Stimulated activated naive CD4-positive, alpha-beta T cell (primary cell): ENCODE measurements around the gene BTBD10.
"Not testable (repeated sequence)": the region's sequence is repeated elsewhere in the genome, so short reads cannot be mapped to it uniquely, and the experiment has no call there.

ENCODE experiments used
- DNase-seq, 6 experiments: peaks; one replicate each; lab custom pipeline; 2025; lab: John Stamatoyannopoulos, UW

Gene BTBD10

DNA sequence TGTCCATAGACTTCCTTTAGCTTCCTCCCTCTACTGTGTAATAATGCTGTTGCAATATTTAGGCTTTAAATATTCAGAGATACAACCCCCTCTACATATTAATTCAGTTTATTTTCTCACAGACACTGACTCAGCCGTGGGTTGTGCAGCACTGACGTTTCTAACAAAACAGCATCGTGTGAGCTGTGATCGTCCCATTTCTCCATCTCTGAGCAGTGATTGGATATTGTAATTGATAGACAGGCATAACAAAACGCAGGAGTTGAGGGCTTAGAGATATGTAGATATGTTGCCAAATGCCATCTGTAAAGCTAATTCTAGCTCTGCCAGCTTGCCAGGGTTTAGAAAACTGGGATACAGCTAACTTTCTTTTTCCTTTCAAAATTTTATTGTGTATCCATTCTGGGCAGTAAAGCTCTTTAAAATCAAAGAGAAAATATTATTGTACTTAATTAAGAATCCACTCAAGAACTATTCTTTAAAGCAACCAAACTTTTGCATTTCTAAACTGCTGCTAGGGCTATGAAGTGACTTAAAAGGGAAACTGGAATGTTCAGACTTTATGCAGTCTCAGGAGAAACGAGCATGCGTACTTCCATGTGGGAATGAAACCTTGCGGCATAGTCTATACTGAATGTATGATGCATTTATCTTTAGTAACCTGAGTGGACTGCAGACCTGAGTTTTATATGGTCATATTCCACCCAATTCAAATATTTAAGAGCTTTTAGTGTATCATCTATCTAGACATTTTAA, 22.7 kb downstream of the BTBD10 start:
- DNase-seq: no peak

DNA sequence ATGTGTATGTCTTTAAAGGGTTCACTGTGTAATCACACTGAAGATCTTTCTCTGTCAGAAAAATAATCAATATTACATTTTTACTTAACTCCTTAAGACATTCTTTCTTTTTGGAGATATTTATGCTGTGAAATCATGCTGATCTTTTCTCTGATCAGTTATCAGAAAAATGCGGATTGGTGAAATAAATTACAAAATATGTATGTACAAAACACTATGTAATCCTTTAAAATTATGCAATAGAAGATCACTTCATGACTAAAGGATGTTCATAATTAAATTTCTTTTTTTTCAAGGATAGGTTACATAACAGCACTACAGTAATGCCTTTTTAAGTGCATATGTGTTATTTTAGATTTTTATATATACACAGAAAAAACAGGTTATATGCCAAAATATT, 24.7 kb downstream of the BTBD10 start:
- DNase-seq: no peak

DNA sequence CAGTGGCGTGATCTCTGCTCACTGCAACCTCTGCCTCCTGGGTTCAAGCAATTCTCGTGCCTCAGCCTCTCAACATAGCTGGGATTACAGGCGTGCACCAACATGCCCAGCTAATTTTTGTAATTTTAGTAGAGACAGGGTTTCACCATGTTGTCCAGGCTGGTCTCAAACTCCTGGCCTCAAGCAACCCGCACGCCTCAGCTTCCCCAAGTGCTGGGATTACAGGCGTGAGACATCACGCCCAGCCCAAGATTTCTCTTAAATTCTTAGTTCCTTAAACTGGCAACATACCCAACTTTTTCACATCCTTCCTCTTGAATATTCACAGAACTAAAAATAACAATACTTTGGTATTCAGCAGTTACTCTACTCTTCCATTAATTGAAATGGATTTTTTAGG, 26.2 kb downstream of the BTBD10 start:
- not testable (repeated sequence) for DNase-seq

DNA sequence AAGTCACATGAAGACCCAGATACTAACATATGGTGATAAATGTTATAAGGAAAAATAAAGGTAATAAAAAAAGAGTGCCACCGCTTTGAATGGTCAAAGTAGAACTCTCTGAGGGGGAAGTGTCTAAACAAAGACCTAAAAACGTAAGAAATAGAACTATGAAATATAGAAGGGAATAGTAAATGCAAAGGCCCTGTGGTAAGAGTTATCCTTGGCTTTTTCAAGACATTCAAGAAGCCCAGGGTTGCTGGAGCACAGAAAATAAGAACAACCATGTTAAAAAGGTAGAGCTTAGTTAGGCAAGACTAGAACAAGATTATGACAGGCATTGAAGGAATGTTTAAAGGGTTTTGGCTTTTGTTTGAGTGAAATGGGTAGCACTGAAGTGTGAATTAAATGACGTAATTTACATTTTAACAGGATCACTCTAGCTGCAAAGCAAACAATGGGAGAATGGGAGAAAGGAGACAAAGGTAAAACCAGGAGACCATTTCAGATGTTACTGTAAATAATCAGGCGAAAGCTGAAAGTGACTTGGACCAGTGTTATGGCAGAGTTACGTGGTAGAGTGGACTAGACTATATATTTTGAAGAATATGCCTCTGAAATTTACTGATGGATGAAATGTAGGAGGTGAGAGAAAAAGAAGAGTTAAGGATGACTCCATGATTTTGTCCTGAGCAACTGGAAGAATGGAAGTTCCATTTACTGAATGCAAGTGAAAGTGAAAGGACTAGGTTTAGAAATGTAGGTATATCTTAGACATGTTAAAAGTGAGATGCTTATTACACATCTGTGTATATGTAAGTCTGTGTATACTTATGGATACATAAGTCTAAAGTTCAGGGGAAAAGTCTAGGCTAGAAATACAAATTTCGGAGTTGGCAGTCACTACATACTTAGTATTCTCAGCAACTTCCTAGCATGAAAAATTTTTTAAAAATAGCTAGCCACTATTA, 28.5 kb downstream of the BTBD10 start:
- DNase-seq: no peak

DNA sequence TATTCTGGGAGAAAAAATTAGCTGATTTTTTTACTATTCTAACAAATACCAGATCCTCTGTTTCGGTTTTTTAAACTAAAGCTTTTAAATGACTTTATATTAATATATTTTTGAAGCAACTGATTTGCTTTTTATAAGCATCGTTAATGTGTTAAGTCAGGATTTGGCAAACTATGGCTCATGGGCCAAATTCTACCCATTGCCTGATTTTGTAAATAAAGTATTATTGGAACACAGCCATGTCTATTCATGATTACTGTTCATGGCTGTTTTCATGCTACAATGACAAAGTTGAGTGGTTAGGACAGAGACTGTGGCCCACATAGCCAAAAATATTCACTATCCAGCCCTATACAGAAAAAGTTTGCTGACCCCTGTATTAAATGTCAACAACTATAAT, 29.6 kb downstream of the BTBD10 start:
- DNase-seq: no peak

DNA sequence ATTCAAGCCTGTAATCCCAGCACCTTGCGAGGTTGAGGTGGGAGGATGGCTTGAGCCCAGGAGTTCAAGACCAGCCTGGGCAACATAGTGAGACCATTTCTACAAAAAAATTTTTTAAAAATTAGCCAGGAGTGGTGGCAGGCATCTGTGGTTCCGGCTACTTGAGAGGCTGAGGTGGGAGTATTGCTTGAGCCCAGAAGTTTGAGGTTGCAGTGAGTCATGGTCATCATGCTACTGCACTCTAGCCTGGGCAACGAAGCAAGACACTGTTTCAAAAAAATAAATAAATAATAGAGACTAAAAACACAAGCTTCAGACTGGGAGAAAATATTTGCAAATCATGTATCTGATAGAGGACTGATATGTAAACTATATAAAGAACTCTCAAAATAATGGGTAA, 33.2 kb downstream of the BTBD10 start:
- DNase-seq: no peak

DNA sequence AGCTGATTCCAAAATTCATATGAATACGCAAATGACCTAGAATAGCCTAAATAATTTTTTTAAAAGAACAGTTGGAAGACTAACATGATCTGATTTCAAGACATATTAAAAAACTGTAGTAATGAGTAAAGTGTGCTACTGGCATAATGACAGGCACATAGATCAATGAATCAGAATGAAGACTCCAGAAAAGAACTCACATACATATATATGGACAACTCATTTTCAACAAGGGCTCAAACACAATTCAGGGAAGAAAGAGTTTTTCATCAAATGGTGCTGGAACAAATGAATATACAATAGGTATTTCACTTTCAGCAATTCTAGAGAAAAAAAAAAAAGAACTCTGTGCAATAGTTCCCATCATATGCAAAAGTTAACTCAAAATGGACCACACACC, 33.7 kb downstream of the BTBD10 start:
- DNase-seq: no peak

DNA sequence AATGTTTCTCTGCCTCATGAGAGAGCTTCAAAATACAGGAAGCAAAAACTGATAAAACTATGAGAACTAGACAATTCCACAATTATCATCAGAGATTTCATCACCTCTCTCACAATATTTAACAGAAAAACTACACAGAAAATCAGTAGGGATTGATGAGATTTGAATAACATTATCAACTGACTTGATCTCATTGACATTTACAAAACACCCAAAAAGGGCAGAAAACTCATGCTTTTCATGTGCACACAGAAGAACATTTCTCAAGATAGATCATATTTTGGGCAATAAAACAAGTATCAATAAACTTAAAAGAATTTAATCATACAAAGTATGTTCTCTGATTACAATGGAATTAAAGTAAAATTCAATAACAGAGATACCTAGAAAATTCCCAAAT, 35.6 kb downstream of the BTBD10 start:
- no peak for DNase-seq

DNA sequence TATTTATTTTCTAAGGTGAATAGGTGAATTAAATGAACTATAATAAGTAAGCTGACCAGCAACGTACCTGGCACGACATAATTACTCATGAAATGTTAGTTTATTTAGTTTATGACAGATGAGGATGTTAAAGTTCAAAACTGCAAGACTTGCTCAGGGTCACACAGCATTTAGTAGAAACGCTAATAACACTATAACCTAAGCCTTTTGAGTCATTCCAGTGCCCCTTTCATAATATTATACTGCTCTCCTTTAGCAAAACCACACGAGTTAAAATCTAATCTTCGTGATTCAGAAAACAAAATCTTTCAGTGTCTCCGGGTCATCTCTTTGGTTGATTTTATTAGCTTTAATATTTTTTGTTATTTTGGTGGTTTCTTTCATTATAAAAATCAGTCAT, 39.6 kb downstream of the BTBD10 start:
- no peak for DNase-seq

DNA sequence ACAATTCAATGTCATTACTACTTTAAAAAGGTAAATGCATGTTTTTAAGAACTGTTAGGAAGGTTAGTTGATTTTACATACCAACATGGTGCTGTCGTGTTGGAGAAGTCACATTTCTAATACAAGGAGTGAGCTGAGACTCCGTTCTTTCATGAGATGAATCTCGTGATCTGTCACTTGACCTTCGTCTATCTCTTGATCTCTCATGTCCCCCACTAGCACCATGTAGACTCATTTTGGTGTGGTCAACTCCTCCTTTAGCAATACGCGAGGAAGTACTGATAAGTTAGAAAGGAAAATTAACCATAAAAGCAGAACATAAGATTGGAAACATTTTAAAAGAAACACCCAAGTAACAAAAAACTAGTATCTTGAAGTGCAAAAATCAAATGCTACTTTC, 41.5 kb downstream of the BTBD10 start:
- no peak for DNase-seq

DNA sequence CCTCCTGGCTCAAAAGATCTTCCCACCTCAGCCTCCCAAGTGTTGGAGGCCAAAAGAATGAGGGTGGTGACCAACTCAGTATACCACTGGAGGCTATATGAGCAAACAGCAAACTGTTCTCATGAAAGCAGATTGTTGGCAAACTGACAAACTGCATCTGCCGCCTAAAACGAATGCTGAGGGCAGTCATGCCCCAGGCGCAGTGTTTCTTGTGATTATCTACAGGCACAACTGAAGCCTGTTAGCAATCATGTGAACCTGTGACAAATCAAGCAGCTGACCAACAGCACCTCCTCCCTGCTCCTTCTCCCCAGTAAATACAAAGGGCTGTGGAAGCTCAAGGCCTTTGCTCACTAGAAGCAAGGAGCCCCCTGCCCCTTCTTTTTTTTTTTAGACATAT, 47.8 kb downstream of the BTBD10 start:
- DNase-seq: no peak

DNA sequence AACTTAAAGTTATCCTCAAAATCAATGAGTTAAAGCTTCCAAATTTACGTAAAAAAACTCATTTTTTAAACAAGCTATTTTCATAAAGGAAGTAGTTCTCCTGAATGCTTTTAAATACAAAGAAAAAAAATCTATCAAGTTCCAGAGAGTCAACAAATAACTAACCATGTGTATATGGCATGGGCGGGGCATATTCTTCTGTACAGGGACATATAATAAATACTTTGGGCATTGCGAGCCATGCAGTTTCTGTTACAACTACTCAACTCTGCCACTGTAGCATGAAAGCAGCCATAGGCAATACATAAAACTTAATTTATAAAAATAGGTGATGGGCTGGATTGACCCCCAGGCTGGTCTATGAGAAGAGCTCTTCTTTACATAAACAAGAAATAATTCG, 57.8 kb downstream of the BTBD10 start:
- no peak for DNase-seq

DNA sequence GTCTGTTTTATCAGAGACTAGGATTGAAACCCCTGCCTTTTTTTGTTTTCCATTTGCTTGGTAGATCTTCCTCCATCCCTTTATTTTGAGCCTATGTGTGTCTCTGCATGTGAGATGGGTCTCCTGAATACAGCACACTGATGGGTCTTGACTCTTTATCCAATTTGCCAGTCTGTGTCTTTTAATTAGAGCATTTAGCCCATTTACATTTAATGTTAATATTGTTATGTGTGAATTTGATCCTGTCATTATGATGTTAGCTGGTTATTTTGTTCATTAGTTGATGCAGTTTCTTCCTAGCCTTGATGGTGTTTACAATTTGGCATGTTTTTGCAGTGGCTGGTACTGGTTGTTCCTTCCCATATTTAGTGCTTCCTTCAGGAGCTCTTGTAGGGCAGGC, 64.7 kb downstream of the BTBD10 start:
- not testable (repeated sequence) for DNase-seq

DNA sequence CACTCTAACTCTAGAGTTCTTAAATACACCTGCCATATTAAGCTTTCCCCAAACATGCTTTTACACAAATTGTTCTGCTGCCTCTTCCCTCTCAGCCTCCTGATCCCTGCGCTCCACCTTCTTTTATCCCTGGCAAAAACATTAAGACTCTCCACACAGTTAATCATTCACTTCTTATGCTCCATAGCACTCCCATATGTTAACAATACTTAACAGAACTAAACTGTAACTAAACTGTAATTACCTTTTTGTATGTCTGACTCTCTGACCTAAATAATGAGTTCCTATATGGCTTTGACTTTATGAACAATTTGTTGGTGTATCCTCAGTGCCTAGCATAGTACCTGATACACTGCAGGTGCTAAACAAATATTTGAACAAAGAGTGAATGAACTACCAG, 71.8 kb downstream of the BTBD10 start:
- no peak for DNase-seq

DNA sequence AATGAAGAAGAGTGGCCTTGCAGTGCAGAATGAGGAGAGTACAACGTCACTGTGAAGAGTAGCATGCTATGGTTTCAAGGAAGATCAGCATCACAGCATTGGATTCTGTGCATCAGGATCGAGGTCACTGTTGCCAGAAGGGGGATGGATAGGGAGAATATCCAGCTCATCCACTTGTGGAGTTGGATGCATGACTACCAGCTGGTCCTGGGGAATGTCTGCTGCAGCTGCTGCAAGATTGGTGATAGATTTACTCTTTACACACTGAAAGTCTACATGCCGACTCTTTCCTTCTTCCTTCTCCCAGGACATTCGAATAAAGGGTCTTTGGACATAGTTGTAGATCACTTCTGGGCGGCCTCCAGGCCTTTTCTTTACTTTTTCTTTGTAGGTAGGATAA, 74.3 kb downstream of the BTBD10 start:
- no peak for DNase-seq

DNA sequence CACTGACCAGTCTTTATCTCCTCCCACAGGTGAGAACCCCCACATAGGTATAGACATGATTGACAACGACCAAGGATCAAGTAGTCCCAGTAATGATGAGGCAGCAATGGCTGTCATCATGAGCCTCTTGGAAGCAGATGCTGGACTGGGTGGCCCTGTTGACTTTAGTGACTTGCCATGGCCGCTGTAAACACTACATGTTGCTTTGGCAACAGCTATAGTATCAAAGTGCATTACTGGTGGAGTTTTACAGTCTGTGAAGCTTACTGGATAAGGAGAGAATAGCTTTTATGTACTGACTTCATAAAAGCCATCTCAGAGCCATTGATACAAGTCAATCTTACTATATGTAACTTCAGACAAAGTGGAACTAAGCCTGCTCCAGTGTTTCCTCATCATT, 76.5 kb downstream of the BTBD10 start:
- no peak for DNase-seq

DNA sequence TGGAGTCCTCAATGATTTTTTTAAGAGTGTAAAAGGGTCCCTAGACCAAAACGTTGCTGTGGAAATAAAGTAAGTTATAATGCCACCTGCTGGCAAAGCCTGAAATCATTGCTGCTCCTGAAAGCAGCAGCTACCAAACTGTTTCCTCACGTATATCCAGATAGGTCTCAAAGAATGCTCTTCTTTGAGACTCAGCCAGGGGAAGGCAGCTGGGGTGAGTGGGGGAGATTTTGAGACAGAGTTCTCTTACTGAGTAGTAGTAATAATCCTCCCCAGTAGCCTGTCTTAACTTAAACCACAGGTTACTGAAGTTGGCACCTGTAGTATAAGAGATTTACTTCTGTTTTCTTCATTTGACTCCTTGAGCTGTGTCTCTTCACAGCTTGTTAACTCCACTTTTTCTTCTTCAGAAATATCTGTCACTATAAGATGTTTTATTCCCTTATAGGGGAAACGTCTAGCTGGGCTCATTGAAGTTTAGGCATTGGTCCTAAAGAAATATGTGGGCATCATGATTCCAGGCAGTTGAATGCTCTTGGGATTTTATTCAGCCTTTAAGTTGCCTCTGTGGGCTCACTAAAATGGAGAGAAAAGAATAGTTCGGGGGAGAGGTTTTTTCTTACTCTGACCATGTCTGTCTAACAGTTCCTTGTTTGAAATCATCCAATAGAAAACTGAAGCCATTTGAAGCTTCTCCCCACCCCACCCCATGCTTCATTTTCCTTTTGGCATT, 77.9 kb downstream of the BTBD10 start:
- peak in 2 of 6 experiments; percentile 8 to 21 for DNase-seq

DNA sequence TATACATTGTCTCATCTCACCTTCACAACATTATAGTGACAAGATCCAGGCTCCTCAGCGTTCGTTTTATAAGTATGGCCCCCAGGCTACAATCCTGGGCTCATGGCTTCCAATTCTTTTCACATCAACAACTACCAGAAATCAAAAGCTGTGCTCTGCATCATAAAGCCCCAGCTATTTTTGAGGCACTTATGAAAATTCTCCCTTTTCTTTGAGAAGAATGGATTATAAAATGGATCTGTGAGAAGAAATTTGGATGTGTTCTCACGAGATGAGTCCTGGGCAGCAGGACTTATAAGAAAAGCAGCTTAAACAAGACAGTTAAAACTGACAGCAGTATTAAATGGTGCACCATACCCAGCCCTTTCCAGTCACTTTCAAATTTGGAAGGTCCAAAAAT, 80.3 kb downstream of the BTBD10 start:
- no peak for DNase-seq

DNA sequence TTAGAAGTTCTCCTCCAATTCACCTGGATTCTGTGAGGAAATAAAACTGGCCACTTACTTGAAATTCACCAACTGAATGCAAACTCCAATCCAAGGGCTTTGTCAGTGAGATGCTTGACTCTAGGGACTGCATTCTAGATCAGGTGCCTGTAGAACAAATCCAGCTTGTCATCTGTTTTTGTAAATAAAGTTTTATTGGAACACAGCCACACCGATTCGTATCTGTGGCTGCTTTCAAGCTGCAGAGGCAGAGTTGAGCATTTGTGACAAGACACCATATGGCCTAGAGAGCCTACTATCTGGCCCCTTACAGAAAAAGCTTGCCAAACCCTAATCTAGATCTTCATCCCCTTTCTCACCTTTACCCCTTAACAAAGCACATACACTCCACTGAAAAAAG, 82.3 kb downstream of the BTBD10 start:
- DNase-seq: no peak

DNA sequence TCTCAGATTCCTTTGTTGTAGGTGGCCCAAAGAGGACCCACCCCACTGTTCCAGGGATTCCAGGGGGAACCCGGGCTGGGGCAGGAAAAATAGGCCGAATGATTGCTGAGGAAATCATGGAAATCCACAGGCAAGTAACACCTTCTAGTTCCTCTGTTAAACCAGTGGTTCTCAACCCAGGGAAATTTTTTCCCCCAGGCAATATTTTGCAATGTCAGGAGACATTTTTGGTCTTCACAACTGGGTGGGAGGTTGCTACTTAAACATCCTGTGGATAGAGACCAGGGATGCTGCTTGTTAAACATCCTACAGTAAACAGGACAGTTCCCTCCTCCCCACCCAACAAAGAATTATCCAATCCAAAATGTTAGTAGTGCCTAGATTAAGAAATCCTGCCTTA, 84.7 kb downstream of the BTBD10 start:
- no peak for DNase-seq

DNA sequence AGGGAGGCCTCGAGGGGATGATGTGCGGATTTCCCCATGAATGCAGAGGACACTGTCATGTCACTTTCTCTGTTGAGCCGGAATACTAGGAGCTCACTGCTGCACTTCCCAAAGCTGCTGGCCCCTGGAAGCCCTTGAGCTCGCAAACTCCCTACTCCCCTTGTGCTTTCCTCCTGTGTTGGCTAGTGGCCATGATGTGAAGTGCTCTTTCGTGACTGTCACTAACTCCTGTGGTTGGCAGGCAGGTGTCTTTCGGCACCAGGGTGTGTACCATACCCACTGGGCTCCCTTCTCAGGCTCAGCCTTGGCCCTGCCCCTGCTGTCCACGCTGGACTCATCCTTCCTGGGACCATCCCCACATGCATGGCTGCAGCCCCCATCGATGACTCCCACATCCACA, 86.2 kb downstream of the BTBD10 start:
- no peak for DNase-seq

DNA sequence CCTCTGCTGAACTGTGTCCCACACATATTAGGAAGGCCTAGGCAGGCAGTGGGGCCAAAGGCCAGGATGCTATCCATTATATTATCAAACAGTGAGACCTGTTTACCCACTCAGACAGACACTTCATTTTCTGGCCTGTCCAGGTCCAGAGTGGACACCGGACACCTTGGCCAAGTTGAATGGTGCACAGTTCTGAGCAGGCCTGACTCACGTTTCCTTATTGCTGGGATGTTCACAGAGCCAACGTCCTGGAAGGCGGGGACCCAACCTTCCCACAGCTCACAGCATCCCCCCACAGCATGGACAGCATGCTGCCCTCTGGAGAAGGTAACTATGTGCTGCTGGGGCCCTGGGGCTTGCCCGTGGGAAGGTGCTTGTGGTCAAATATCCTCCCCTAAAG, 86.6 kb downstream of the BTBD10 start:
- no peak for DNase-seq

DNA sequence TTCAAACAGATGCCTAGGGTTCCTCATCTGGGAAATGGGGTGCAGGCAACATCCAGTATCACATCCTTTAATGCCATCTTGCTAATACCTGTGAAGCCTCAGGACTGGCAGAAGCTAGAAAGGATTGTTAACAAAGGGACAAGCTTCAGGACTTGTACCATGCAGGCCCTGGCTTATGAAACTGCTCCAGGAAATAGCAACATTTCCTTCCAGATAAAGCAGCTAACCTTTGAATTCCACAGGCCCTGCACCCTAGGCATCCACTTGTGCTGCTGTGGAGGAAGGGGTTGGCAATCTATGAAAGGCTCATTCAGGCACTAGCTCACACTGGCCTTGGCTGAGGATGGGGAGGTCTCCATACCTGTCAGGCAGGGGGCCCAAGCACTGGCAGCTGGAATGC, 87.2 kb downstream of the BTBD10 start:
- DNase-seq: no peak
